BJ (cell line): ENCODE measurements around the gene CCDC30. TPM values are rescaled to one million over a fixed set of nuclear protein-coding genes. Genes with fewer than 3 reads are reported as not detected.

Experiments
- CTCF ChIA-PET: fragments of 350-600 bp; formaldehyde crosslinking; extraction: SDS; loops from one replicate; lab custom pipeline; 2021; ENCODE audit warnings: antibody characterized with exemption, inconsistent platforms; lab: Yijun Ruan, JAX
- POLR2A ChIA-PET: fragments of 300-600 bp; sonication (Branson Sonifier 250); formaldehyde crosslinking; extraction: SDS; loops from one replicate; lab custom pipeline; 2021; ENCODE audit warnings: antibody characterized with exemption; lab: Charles Lee
- DNase-seq: peaks from one replicate; pipeline ENCODE4 v3.0.0-alpha.2; 2011; ENCODE audit warnings: low read depth
- H3K27me3 ChIP-seq: 2 replicates; pipeline ENCODE4 v1.6.0; 2011; ENCODE audit warnings: low read length; ENCODE audit not compliant: control insufficient read depth, insufficient read depth
- H3K36me3 ChIP-seq: 2 replicates; pipeline ENCODE4 v1.5.1; 2011; ENCODE audit warnings: low read length; ENCODE audit not compliant: control insufficient read depth, insufficient read depth
- H3K4me3 ChIP-seq: 2 replicates; pipeline ENCODE4 v1.5.1; 2011; ENCODE audit warnings: low read depth, mild to moderate bottlenecking, control low read depth, low read length
- polyA plus RNA-seq: library from polyadenylated mRNA; depleted of rRNA; stranded (reverse); fragments of >200 nt; gene quantifications from 2 replicates; pipeline ENCODE4 v1.2.3, GENCODE V29; 2011
- TF ChIP-seq, protein P1 (sequence below): IDR thresholded peaks from 2 replicates; pipeline ENCODE4 v1.5.1; 2011; ENCODE audit warnings: low read depth, mild to moderate bottlenecking, control low read depth, inconsistent platforms, low read length, moderate library complexity; ENCODE audit not compliant: insufficient read depth

Gene CCDC30
- polyA plus RNA-seq, 1 experiment = 0.26 TPM

DNA sequence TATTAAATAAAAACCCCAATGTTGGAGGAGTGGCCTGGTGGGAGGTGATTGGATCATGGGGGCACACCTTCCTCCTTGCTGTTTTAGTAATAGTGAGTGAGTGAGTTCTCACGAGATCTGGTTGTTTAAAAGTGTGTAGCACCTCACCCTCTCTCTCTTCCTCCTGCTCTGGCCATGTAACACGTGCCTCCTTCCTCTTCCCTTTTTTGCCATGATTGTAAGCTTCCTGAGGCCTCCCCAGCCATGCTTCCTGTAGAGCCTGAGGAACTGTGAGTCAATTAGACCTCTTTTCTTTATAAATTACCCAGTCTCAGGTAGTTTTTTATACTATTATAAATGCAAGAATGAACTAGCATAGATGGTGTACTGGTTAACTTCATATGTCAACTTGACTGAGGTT lies 68.0 kb downstream of the CCDC30 start:
- no peak overlapping the region for H3K4me3 ChIP-seq
- CTCF ChIA-PET = interaction anchor here (0.8 kb wide), 1 partner anchor 556 kb away, joined by 3 read pairs; no protein-coding TSS in a partner anchor
- TF ChIP-seq, protein P1, sequence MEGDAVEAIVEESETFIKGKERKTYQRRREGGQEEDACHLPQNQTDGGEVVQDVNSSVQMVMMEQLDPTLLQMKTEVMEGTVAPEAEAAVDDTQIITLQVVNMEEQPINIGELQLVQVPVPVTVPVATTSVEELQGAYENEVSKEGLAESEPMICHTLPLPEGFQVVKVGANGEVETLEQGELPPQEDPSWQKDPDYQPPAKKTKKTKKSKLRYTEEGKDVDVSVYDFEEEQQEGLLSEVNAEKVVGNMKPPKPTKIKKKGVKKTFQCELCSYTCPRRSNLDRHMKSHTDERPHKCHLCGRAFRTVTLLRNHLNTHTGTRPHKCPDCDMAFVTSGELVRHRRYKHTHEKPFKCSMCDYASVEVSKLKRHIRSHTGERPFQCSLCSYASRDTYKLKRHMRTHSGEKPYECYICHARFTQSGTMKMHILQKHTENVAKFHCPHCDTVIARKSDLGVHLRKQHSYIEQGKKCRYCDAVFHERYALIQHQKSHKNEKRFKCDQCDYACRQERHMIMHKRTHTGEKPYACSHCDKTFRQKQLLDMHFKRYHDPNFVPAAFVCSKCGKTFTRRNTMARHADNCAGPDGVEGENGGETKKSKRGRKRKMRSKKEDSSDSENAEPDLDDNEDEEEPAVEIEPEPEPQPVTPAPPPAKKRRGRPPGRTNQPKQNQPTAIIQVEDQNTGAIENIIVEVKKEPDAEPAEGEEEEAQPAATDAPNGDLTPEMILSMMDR = no peak
- H3K36me3 ChIP-seq = no peaks in the 10 kb centered on the region
- POLR2A ChIA-PET = no interaction called here
- DNase-seq = no peak
- no peaks in the 10 kb centered on the region for H3K27me3 ChIP-seq

DNA sequence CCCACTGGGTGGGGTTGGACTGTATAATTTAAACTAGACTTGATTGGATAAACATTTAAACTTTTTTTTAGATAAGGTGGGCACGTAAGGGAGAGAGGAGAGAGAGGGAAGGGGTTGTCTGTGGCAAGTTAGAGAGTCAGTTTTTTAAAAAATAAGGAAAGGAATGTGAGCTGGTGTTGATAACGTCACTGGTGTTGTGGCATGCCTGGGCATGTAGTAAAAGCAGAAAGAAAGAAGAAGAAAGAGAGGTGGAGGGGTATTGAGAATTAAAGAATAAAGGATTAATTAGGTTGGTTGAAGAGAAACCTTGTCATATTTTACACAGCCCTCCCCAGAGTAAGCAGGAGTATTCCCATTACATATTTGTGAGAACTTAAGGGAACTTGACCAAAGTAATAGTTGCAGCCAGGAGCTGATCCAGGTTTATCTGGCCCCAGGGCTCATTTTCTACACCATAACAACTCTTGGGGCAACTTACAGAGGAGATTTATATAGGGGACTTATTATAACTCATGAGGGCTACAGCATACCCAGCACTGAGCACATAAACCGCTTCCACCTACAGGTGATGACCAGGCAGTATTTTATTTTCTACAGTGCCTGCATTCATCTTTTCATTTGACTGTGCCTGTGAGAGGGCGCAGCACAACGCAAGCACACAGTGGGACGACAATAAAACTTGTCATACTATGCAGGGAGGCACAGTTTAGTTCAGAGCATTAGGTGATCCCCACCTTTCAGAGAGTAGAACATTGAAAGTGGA lies 70.2 kb downstream of the CCDC30 start:
- TF ChIP-seq, protein P1 = no peak
- POLR2A ChIA-PET = no interaction called here
- no peak overlapping the region for H3K4me3 ChIP-seq
- H3K36me3 ChIP-seq = no peaks in the 10 kb centered on the region
- CTCF ChIA-PET = no interaction called here
- no peaks in the 10 kb centered on the region for H3K27me3 ChIP-seq
- no peak for DNase-seq

DNA sequence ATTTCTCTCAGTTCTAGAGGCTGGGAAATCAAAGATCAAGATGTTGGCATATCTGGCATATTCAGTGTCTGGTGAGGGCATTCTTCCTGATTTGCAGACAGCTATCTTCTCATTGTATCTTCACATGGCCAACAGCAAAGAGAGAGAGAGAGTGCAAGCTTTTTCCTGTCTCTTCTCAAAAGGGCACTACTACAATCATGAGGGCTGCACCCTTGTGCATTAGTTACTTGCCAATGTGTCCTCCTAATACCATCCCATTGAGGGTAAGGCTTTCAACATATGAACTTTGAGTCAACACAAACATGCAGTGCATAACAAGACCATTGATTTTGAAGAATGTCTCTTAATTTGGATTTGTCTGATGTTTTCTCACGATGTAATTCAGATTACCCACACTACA lies 78.0 kb downstream of the CCDC30 start:
- ChIA-PET POLR2A (no interaction called here), CTCF (no interaction called here)
- DNase-seq = no peak
- TF ChIP-seq, protein P1 = no peak
- no peak overlapping the region for H3K4me3 ChIP-seq
- H3K36me3 ChIP-seq = no peaks in the 10 kb centered on the region
- no peaks in the 10 kb centered on the region for H3K27me3 ChIP-seq

DNA sequence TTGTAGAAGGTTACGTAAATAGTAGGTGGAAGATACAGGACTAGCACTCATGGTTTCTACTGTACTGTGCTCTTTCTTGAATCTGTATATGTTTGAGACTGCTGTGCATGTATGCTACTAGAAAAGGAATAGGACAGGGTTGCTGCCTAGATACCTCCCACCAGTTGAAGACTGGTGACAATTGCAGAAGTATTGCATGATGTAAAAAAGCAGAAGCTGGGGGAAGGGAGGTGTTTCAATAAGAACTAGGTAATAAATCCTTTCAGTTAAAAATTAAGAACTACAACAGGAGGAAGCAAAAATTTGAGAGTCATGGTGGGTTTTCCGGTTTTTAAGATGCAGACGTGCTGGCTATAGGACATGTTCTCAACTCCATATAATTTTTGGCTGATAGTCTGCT lies 88.1 kb downstream of the CCDC30 start:
- no peak for DNase-seq
- no peak overlapping the region for H3K4me3 ChIP-seq
- no peaks in the 10 kb centered on the region for H3K36me3 ChIP-seq
- no peaks in the 10 kb centered on the region for H3K27me3 ChIP-seq
- ChIA-PET POLR2A (no interaction called here), CTCF (no interaction called here)
- TF ChIP-seq, protein P1 = no peak

DNA sequence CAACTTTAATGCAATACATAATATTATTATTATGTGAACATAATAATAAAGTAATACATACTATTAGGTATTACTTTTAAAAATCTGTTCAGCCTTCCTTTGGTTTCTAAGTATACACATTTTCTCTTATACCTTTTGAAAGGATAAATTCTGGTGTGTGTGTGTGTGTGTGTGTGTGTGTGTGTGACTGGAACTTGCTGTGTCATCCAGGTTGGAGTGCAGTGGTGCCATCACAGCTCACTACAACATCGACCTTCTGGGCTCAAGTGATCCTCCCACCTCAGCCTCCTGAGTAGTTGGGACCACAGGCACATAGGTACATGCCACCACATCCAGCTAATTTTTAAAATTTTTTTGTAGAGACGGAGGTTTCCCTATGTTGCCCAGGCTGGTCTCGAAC lies 88.5 kb downstream of the CCDC30 start:
- no peak for DNase-seq
- CTCF ChIA-PET = no interaction called here
- no peaks in the 10 kb centered on the region for H3K36me3 ChIP-seq
- POLR2A ChIA-PET = no interaction called here
- H3K4me3 ChIP-seq = no peak overlapping the region
- TF ChIP-seq, protein P1 = no peak
- no peaks in the 10 kb centered on the region for H3K27me3 ChIP-seq
